OCI-LY3 (cell line): Measurements from ENCODE around the gene PPP1R14B.

Experiments
- H2AFZ ChIP-seq: fragments of 200-600, 300-600 bp; shearing (Covaris generic); 2 replicates; pipeline ENCODE4 v1.6.0; 2014; ENCODE audit warnings: antibody characterized with exemption, low read depth, low read length
- H3K27ac ChIP-seq: fragments of 200-600, 300-600 bp; sonication (generic); 2 replicates; pipeline ENCODE4 v1.5.1; 2014; ENCODE audit warnings: mild to moderate bottlenecking, low read length, moderate library complexity, mixed read lengths
- H3K27me3 ChIP-seq: fragments of 200-600, 300-600 bp; sonication (generic); 2 replicates; pipeline ENCODE4 v1.6.1; 2014; ENCODE audit warnings: low read depth, low read length, mixed read lengths
- H3K36me3 ChIP-seq: fragments of 200-600, 300-600 bp; sonication (generic); replicated peaks from 2 replicates; pipeline ENCODE3; 2014; ENCODE audit warnings: low read depth, low read length, mixed read lengths
- H3K4me1 ChIP-seq: fragments of 300-600, 200-600 bp; sonication (generic); 2 replicates; pipeline ENCODE4 v1.6.1; 2014; ENCODE audit warnings: low read length, mixed read lengths
- H3K4me2 ChIP-seq: fragments of 200-600, 300-600 bp; sonication (generic); 2 replicates; pipeline ENCODE4 v1.6.1; 2014; ENCODE audit warnings: low read length, mixed read lengths
- H3K4me3 ChIP-seq: fragments of 300-600, 200-600 bp; sonication (generic); 2 replicates; pipeline ENCODE4 v1.5.1; 2014; ENCODE audit warnings: antibody characterized with exemption, mild to moderate bottlenecking, low read length, moderate library complexity
- H3K79me2 ChIP-seq: fragments of 300-600, 200-600 bp; shearing (Covaris generic); 2 replicates; pipeline ENCODE4 v1.6.1; 2014; ENCODE audit warnings: mild to moderate bottlenecking, low read length, mixed read lengths
- H3K9ac ChIP-seq: fragments of 300-600, 200-600 bp; shearing (Covaris generic); 2 replicates; pipeline ENCODE4 v1.6.0; 2014; ENCODE audit warnings: mild to moderate bottlenecking, low read length, moderate library complexity
- H3K9me3 ChIP-seq: fragments of 200-600, 300-600 bp; shearing (Covaris generic); 2 replicates; pipeline ENCODE4 v1.6.1; 2014; ENCODE audit warnings: low read length, mixed read lengths; ENCODE audit not compliant: insufficient read depth
- H4K20me1 ChIP-seq: fragments of 200-600, 300-600 bp; sonication (generic); 2 replicates; pipeline ENCODE4 v1.6.1; 2016; ENCODE audit warnings: low read length, mixed read lengths; ENCODE audit not compliant: insufficient read depth
- CTCF ChIP-seq: fragments of 200-600, 300-600 bp; sonication (generic); IDR thresholded peaks from 2 replicates; pipeline ENCODE4 v1.5.1; 2014; ENCODE audit warnings: antibody characterized with exemption, low read length, low read depth
- EZH2phosphoT487 ChIP-seq: fragments of 200-600 bp; shearing (Covaris generic); IDR thresholded peaks from 2 replicates; pipeline ENCODE4 v1.6.1; 2018; ENCODE audit warnings: antibody characterized with exemption, mixed run types, low read depth

Gene PPP1R14B

DNA sequence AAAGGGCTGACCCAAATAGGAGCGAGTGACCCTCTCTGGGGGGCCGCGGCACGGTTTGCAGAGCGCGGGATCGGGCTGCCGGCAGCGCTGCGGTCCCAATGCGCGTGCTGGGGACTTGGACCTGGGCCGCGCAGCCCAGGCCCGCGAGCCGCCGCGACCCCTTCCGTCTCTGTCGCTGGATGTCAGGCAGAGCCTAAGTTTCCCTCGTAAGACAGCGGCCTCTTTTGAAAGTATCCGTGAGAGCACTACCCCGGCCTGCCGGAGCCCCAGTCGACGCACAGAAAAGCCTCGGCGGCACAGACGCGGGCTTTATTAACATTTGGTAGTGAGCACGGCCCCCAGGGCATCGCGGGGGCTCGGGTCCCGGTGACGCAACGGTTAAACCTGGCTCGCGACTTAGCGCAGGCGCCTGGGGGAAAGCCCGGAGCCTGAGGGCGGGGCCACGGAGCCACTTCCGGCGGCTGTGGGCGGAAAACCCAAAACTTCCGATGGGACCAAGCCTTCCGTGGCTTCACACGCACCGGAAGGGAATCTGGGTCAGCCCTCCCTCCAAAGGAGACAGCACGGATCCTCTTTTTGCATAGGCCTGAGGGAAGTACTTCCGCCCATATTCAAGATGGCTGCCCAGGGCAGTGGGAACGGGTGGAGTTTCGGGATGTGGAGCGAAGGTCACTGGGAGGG is 22.9 kb upstream of the PPP1R14B start:
- H3K4me2 ChIP-seq = peak overlapping the region; percentile 97
- TF ChIP-seq CTCF (0 out of 2 replicates have a peak, but pooled peaks have one; percentile 8), EZH2phosphoT487 (no peak)
- peak overlapping the region; percentile 88 for H3K4me3 ChIP-seq
- peaks cover 17% of the 10 kb centered on the region for H3K79me2 ChIP-seq
- H3K36me3 ChIP-seq = peaks cover 9% of the 10 kb centered on the region
- peaks cover 20% of the 10 kb centered on the region for H3K4me1 ChIP-seq
- H3K9ac ChIP-seq = peak overlapping the region; percentile 89
- peak overlapping the region; percentile 85 for H3K27ac ChIP-seq
- no peaks in the 10 kb centered on the region for H3K27me3 ChIP-seq
- H2AFZ ChIP-seq = peak overlapping the region; percentile 64
- H3K9me3 ChIP-seq = no peaks in the 10 kb centered on the region
- H4K20me1 ChIP-seq = no peaks in the 10 kb centered on the region

GRCh38 chr11:64268893-64269539 is 22.3 kb upstream of the PPP1R14B start:
- peak overlapping the region; percentile 88 for H3K4me3 ChIP-seq
- peak overlapping the region; percentile 97 for H3K4me2 ChIP-seq
- H3K36me3 ChIP-seq = peaks cover 9% of the 10 kb centered on the region
- H3K4me1 ChIP-seq = peaks cover 20% of the 10 kb centered on the region
- peak overlapping the region; percentile 89 for H3K9ac ChIP-seq
- H3K27ac ChIP-seq = peak overlapping the region; percentile 85
- no peaks in the 10 kb centered on the region for H3K27me3 ChIP-seq
- no peaks in the 10 kb centered on the region for H3K9me3 ChIP-seq
- peak overlapping the region; percentile 64; the same call in 1 of the 2 replicates for H2AFZ ChIP-seq
- peaks cover 17% of the 10 kb centered on the region for H3K79me2 ChIP-seq
- H4K20me1 ChIP-seq = no peaks in the 10 kb centered on the region
- TF ChIP-seq CTCF (0 out of 2 replicates have a peak, but pooled peaks have one; percentile 27), EZH2phosphoT487 (no peak)

GRCh38 chr11:64268025-64268892 is 21.5 kb upstream of the PPP1R14B start:
- Histone ChIP-seq H3K4me3 (peak overlapping the region; percentile 88), H3K36me3 (peaks cover 14% of the 10 kb centered on the region), H3K9ac (peak overlapping the region; percentile 89), H3K79me2 (peaks cover 17% of the 10 kb centered on the region), H3K27ac (peak overlapping the region; percentile 85), H3K4me2 (peak overlapping the region; percentile 97), H3K9me3 (no peaks in the 10 kb centered on the region), H2AFZ (no peak overlapping the region), H3K4me1 (peaks cover 20% of the 10 kb centered on the region), H3K27me3 (no peaks in the 10 kb centered on the region), H4K20me1 (no peaks in the 10 kb centered on the region)
- TF ChIP-seq EZH2phosphoT487 (no peak), CTCF (no peak)
